GM18517 (cell line): ENCODE measurements around the gene YES1.
A peak's percentile ranks its signal among the peaks of the same experiment; 100 is the strongest.
"Not testable (repeated sequence)": the region's sequence is repeated elsewhere in the genome, so short reads cannot be mapped to it uniquely, and the experiment has no call there.

Experiments
- ATAC-seq: cut with Tn5 transposase; IDR thresholded peaks from one replicate; pipeline ENCODE4 v1.9.1; 2021; ENCODE audit warnings: mild to moderate bottlenecking, moderate library complexity; ENCODE audit not compliant: unreplicated experiment

The YES1 gene

GRCh38 chr18:785242-785641, 26.8 kb downstream of the YES1 start:
- ATAC-seq: no peak

GRCh38 chr18:784470-785172, 27.4 kb downstream of the YES1 start:
- no peak for ATAC-seq

GRCh38 chr18:778194-778927, 33.7 kb downstream of the YES1 start:
- no peak for ATAC-seq

- no peak for ATAC-seq
Observed at GRCh38 chr18:777021-777420, 35.0 kb downstream of the YES1 start.

DNA sequence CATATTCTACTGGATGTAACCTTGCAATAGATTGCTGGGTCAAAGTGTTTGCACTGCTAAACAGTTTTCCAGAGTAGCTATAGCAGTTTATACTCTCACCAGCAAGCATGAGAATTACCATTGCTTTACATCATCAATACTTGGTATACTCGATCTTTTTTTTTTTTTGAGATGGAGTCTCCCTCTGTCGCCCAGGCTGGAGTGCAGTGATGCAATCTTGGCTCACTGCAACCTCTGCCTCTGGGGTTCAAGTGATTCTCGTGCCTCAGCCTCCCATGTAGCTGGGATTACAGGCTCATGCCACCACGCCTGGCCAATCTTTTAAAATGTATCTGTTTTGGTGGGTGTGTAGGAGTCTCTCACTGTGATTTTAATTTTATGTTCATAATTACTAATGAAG, 36.0 kb downstream of the YES1 start:
- ATAC-seq: not testable (repeated sequence)

GRCh38 chr18:774811-775210, 37.2 kb downstream of the YES1 start:
- no peak for ATAC-seq

- no peak for ATAC-seq
Observed at GRCh38 chr18:773980-774624, 37.9 kb downstream of the YES1 start.

DNA sequence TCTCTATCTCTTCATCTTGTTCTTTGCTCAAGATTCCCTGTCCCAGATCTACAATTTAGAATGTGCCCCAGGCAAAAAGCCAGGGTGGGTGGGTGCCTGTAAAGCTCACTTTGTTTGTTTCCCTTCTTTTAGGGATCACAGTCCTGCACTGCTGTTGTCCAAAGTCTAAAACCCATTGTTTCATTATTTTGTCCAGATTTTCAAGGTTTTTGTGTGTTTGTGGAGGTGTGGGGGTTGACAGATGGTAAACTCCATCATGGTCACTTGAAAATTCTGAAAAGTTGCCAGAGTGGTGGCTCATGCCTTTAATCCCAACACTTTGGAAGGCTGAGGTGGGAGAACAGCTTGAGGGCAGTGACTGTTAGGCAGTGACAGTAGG, 41.5 kb downstream of the YES1 start:
- no peak for ATAC-seq

- no peak for ATAC-seq
Observed at GRCh38 chr18:767961-768360, 44.1 kb downstream of the YES1 start.

GRCh38 chr18:767084-767882, 44.8 kb downstream of the YES1 start:
- ATAC-seq: no peak

DNA sequence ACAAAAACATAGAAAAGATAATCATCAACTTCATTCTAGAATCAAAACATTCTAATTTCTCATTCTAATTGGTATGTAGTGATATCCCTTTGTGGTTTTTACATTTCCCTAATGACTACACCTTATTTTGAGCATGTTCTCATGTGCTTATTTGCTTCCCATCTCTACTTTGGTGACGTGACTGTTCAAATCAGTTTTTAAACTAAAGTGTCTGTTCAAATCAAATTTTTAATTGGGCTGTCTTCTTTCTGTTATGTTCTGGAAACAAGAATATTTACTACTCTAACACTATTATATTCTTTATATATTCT, 45.5 kb downstream of the YES1 start:
- no peak for ATAC-seq

DNA sequence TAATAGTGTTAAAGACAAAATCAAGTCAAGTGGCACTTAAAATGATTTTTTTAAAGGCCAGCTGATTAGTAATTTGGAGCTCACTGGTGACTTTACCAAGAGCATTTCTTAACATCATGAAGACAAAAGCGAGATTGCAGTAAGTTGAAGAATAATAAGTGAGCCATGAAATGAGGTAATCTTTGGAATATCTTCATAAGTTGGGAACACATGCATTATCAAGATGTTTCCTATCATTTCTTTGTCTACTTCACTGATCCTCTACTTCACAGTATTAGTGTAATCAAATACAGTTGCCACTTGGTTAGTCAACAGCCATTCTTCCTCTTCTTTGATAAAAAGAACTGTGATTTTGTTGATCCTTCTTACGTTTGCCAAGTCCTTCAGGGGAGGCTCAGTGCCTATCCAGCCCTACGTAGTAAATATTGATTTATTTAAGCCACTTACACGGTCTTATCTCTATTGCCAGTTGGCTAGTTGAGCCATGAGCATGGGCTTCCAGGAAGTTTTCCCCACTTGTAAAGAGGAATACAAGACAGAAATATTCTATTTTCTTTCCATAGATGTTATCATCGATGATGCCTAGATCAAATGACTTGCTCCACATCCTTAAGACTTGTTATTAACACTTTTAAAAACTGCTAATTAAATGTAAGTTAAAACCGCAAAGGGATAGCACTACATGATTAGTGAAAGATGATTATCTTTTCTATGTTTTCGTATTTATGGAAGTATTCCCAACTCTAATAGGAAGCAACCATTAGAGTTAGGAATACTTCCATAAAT, 46.1 kb downstream of the YES1 start:
- no peak for ATAC-seq

DNA sequence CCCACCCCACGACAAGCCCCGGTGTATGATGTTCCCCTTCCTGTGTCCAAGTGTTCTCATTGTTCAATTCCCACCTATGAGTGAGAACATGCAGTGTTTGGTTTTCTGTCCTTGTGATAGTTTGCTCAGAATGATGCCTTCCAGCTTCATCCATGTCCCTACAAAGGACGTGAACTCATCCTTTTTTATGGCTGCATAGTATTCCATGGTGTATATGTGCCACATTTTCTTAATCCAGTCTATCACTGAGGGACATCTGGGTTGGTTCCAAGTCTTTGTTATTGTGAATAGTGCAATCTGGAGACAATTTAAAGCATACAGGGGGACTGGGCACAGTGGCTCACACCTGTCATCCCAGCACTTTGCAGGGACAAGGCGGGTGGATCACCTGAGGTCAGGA, 52.2 kb downstream of the YES1 start:
- not testable (repeated sequence) for ATAC-seq

DNA sequence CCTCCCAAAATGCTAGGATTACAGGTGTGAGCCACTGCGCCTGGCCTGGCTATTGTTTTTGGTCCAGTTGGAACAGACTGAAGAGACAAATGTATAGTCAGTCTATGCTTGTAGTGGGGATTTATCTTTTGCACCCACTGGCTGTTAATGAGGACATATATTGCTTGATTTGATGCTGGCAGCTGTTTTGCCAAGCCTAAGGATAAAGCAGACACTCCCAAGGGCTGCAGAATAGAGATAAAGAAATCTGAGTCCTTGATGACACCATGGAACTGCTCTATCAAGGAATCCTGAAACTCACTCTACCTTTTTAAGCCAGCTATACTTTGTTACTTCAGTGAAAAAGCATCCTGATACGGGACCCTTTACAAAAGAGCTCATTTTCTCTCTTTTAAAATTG, 56.5 kb downstream of the YES1 start:
- ATAC-seq: no peak

- ATAC-seq: no peak
Observed at GRCh38 chr18:754656-755055, 57.4 kb downstream of the YES1 start.

DNA sequence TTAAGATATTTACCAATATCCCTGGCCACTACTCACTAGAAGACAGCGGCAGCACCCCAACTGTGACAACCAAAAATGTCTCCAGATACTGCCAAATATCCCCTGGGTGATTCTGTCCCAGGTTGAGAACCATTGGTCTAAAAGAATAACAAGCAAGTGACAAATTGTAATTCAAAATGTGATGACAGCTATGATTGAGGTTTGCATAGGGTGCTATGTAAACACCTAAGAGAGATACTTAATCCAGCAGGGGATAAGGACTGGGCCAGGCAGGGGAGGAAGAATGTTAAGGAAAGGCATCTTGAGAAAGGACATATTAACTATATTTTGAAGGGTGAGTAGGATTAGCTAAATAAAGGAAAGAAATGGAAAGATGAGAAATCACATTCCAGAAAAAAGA, 61.6 kb downstream of the YES1 start:
- no peak for ATAC-seq

- ATAC-seq: no peak
Observed at GRCh38 chr18:744832-745597, 67.0 kb downstream of the YES1 start.

- ATAC-seq: peak; percentile 79
Observed at GRCh38 chr18:741931-742512, 70.0 kb downstream of the YES1 start.

DNA sequence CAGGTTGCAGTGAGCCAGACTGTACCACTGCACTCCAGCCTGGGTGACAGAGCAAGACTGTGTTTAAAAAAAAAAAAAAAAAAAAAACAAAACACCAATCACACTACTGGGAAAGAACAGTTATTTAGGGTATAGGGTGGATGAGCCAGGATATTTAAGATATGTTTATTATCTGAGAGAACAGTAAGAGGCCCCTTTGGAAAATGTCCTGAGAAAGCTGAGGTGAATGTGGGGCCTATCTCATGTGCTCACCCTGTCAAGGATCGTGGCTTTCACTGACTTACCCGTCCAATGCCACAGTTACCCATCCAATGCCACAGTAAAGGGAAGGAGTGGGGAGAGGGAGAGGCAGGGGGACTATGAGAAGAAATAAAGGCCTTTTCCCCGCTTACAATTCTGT, 79.7 kb downstream of the YES1 start:
- ATAC-seq: no peak

DNA sequence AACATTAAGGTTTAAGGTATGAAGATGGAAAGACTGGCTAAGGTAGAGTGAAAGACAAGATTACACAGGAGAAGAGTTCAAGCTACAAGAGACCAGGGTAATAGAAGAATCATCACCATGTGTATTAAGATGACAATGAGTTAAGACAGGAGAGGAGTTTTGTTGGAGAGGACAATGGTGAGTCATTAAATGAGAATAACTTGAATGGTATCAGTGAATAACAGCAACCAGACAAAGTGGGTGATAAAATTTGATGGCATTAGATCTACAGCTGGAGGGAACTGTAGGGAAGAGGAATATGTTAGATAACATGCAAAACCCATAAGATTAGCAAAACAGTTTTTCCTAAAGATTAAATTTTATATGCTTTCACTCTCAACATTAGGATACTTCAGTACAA, 80.9 kb downstream of the YES1 start:
- no peak for ATAC-seq
